GM10248 (cell line): ENCODE data around the gene KRT36.

Experiments
- CTCF ChIA-PET: fragments of 300-600 bp; sonication (Branson Sonifier 250); formaldehyde crosslinking; extraction: SDS; loops from one replicate; lab custom pipeline; 2021; ENCODE audit warnings: antibody characterized with exemption; lab: Yijun Ruan, JAX
- POLR2A ChIA-PET: fragments of 350-650 bp; sonication (Branson Sonifier 250); formaldehyde crosslinking; extraction: SDS; loops from one replicate; lab custom pipeline; 2020; ENCODE audit warnings: antibody characterized with exemption; lab: Yijun Ruan, JAX
- DNase-seq: peaks from one replicate; pipeline ENCODE4 v3.0.0; 2012; ENCODE audit errors: extremely low spot score
- CTCF ChIP-seq: IDR thresholded peaks from 2 replicates; pipeline ENCODE4 v1.5.1; 2012; ENCODE audit warnings: mild to moderate bottlenecking, low read depth; ENCODE audit errors: extremely low read depth, missing control alignments, control extremely low read depth

Gene KRT36

GRCh38 chr17:41498276-41498675, 8.6 kb upstream of the KRT36 start:
- no peak for DNase-seq
- POLR2A ChIA-PET = no interaction called here
- no peak for TF ChIP-seq CTCF
- CTCF ChIA-PET = interaction anchor here (1.5 kb wide), 1 partner anchor 11 kb away, joined by 5 read pairs; no protein-coding TSS in a partner anchor

DNA sequence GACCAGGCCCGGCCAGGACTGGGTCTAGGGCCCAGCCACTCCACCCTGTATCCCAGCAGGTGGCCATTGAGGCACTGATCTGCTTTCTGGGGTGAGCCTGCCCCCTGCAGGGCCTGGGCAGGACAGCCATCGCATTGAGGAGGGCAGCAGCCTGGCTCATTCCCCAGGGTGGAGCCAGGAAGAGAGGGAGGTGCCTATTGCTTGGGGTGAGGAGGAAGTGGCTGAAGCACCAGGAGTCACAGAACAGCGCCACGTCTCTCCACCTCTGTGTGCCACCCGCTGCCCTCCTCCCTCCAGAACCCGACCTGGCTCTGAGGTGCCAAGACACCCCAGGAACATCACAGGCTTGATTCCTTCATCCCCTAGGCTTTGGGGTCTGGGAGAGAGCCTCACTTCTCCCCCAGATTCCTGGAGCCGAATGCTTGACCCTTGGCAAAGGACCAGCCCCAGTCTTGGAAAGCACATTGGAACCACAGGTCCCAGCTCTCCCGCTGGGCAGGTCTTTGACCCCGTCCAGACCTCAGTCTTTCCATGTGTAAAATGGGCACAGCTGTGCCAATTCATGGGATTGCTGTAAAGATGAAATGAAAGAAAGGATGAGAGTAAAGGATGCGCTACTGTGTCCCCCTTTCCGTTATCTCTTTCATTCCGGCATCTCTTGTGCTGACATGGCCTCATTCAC, 7.2 kb upstream of the KRT36 start:
- ChIA-PET CTCF (interaction anchor here (1.5 kb wide), 1 partner anchor 10 kb away, joined by 5 read pairs; no protein-coding TSS in a partner anchor), POLR2A (no interaction called here)
- DNase-seq = peak; percentile 67
- no peak for TF ChIP-seq CTCF

GRCh38 chr17:41494524-41494923, 4.8 kb upstream of the KRT36 start:
- CTCF ChIA-PET = interaction anchor here (1.3 to 1.4 kb wide), 2 partner anchors 54 to 586 kb away, joined by 3 read pairs; no protein-coding TSS in a partner anchor

DNA sequence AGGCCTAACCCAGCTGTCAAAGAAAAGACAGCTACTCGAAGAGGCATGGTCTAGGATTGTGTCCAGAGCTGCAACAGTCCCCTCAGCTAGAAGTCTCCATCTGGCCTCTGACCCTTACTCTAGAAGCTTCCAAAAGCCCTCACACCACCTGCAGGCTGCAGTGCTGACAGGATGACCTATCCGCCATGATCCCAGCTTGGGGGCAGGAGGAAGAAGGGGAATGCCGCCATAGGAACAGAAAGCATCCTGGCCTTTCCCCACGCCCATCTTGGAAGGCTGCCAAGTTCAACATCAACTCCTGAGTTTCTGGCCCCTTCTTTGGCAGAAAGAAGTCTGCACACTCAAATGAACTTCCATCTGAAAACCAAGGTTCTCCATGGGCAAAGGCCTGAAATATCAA, 3.1 kb upstream of the KRT36 start:
- TF ChIP-seq CTCF = no peak
- no peak for DNase-seq
- POLR2A ChIA-PET = no interaction called here
- CTCF ChIA-PET = interaction anchor here (1.0 to 1.1 kb wide), 2 partner anchors 10 to 170 kb away, joined by 4 to 5 read pairs; no protein-coding TSS in a partner anchor

More at GRCh38 chr17:41494524-41494923, 4.8 kb upstream of the KRT36 start:
- POLR2A ChIA-PET = no interaction called here
- no peak for TF ChIP-seq CTCF
- DNase-seq = no peak

GRCh38 chr17:41492351-41492750, 2.6 kb upstream of the KRT36 start:
- POLR2A ChIA-PET = no interaction called here
- TF ChIP-seq CTCF = no peak
- CTCF ChIA-PET = interaction anchor here (1.0 to 1.1 kb wide), 2 partner anchors 9 to 171 kb away, joined by 4 to 5 read pairs; no protein-coding TSS in a partner anchor
- no peak for DNase-seq

DNA sequence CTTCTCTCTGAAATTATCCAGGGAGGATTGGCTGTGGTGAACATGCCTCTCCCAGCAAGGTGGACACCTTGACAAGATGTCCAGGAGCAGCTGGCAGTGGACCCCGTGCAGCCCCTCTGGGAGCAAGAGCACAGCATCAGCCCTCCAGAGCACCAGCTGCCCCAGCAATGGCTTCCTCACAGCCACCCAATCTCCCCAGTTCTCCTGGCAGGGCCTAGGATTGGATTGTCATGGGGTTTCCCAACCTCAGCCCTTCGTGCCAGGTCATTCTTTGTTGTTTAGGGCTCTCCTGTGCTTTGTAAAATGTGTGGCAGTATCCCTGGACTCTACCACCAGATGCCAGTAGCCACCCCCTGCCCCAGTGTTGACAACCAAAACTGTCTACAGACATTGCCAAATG, 1.8 kb upstream of the KRT36 start:
- DNase-seq = no peak
- ChIA-PET POLR2A (no interaction called here), CTCF (interaction anchor here (1.1 kb wide), 1 partner anchor 58 kb away, joined by 3 read pairs; no protein-coding TSS in a partner anchor)
- TF ChIP-seq CTCF = no peak
